GM12878 (cell line): ENCODE data around the gene LSP1. TPM values are rescaled to one million over a fixed set of nuclear protein-coding genes. Genes with fewer than 3 reads are reported as not detected.

Source experiments
- ATAC-seq: fragments of 200-7000 bp; cut with Tn5 transposase; 3 replicates; pipeline ENCODE4 v1.9.1; 2020; ENCODE audit warnings: mild to moderate bottlenecking, moderate library complexity
- BruUV-seq: library from RNA; stranded (reverse); fragments of 400-500 nt; replicated peaks from 2 replicates; lab custom pipeline; 2021; lab: Mats Ljungman, UMichigan
- CTCF ChIA-PET: fragments of 300-600 bp; sonication (Branson Sonifier 250); formaldehyde crosslinking; extraction: SDS; loops from one replicate; lab custom pipeline; 2021; ENCODE audit warnings: inconsistent platforms; lab: Yijun Ruan, JAX
- POLR2A ChIA-PET: fragments of 350-600 bp; formaldehyde crosslinking; extraction: SDS; loops from one replicate; lab custom pipeline; 2021; ENCODE audit warnings: inconsistent platforms; lab: Charles Lee
- RAD21 ChIA-PET: fragments of 300-600 bp; sonication (Branson Sonifier 250); formaldehyde crosslinking; loops from one replicate; lab custom pipeline; 2023; ENCODE audit warnings: antibody characterized with exemption; ENCODE audit not compliant: unreplicated experiment; lab: Charles Lee
- SMC1A ChIA-PET: fragments of 300-600 bp; sonication (Branson Sonifier 250); formaldehyde crosslinking; loops from one replicate; lab custom pipeline; 2023; ENCODE audit not compliant: unreplicated experiment, uncharacterized antibody; lab: Charles Lee
- DNase-seq: peaks from one replicate; pipeline ENCODE4 v3.0.0-alpha.2; 2011; ENCODE audit warnings: low read depth, low spot score
- FAIRE-seq: peaks from 3 replicates; lab custom pipeline; 2011; peaks lifted over from hg19 to GRCh38; lab: Jason Lieb, UNC
- H2AFZ ChIP-seq: 2 replicates; pipeline ENCODE4 v1.6.0; 2011; ENCODE audit warnings: low read depth, low read length, control low read depth; ENCODE audit not compliant: control insufficient read depth
- H3K27ac ChIP-seq: 2 replicates; pipeline ENCODE4 v1.5.1; 2011; ENCODE audit warnings: control low read depth; ENCODE audit not compliant: control insufficient read depth, insufficient read depth
- H3K27me3 ChIP-seq, 2 experiments: replicated peaks in 1 of 2; 2 replicates each; pipeline versions ENCODE4 v1.6.0 to v1.6.1; 2011; ENCODE audit warnings: low read length in 1 of 2; ENCODE audit not compliant: control insufficient read depth in 2 of 2, insufficient read depth in 2 of 2
- H3K36me3 ChIP-seq, 2 experiments: 2 replicates each; pipeline ENCODE4 v1.5.1; 2011; ENCODE audit warnings: low read length in 1 of 2; ENCODE audit not compliant: control insufficient read depth in 2 of 2, insufficient read depth in 2 of 2
- H3K4me1 ChIP-seq: 2 replicates; pipeline ENCODE4 v1.6.1; 2011; ENCODE audit warnings: mild to moderate bottlenecking, low read length, moderate library complexity, mixed read lengths; ENCODE audit not compliant: control insufficient read depth, insufficient read depth
- H3K4me2 ChIP-seq: 2 replicates; pipeline ENCODE4 v1.6.0; 2011; ENCODE audit warnings: control low read depth; ENCODE audit not compliant: control insufficient read depth, insufficient read depth
- H3K4me3 ChIP-seq: fragments of 200-600 bp; sonication (generic); 2 replicates; pipeline ENCODE4 v1.5.1; 2016
- H3K79me2 ChIP-seq: 2 replicates; pipeline ENCODE4 v1.6.0; 2011; ENCODE audit warnings: low read length; ENCODE audit not compliant: control insufficient read depth, insufficient read depth
- H3K9ac ChIP-seq: 2 replicates; pipeline ENCODE4 v1.8.0; 2011; ENCODE audit warnings: low read length, control low read depth, mixed read lengths; ENCODE audit not compliant: control insufficient read depth, insufficient read depth
- H3K9me3 ChIP-seq: replicated peaks from 3 replicates; pipeline ENCODE4 v1.5.1; 2011; ENCODE audit warnings: mild to moderate bottlenecking, low read length; ENCODE audit not compliant: control insufficient read depth, insufficient read depth
- H4K20me1 ChIP-seq: 2 replicates; pipeline ENCODE4 v1.6.0; 2011; ENCODE audit not compliant: control insufficient read depth, insufficient read depth
- JUND ChIP-seq: IDR thresholded peaks from 2 replicates; pipeline ENCODE4 v1.6.1; 2012; ENCODE audit warnings: low read depth, mild to moderate bottlenecking, low read length, improper control_type of control experiment, moderate library complexity
- LARP7 ChIP-seq: fragments of 450-650 bp; IDR thresholded peaks from 2 replicates; pipeline ENCODE4 v1.6.1; 2017; ENCODE audit warnings: mild to moderate bottlenecking
- PAX8 ChIP-seq: fragments of 450-650 bp; IDR thresholded peaks from 2 replicates; pipeline ENCODE4 v1.6.1; 2017; ENCODE audit warnings: mild to moderate bottlenecking, moderate library complexity
- POLR2A ChIP-seq: IDR thresholded peaks from 2 replicates; pipeline ENCODE4 v1.6.1; 2011; ENCODE audit warnings: low read depth, mild to moderate bottlenecking, low read length
- POLR2AphosphoS5 ChIP-seq: IDR thresholded peaks from 2 replicates; pipeline ENCODE4 v1.6.1; 2011; ENCODE audit warnings: mild to moderate bottlenecking, low read length, inconsistent platforms
- RUNX3 ChIP-seq: IDR thresholded peaks from 2 replicates; pipeline ENCODE4 v1.6.1; 2012; ENCODE audit warnings: low read length, inconsistent platforms
- SUZ12 ChIP-seq: fragments of 200-600 bp; sonication (generic); IDR thresholded peaks from one replicate; pipeline ENCODE4 v1.6.1; 2018; ENCODE audit warnings: antibody characterized with exemption, mild to moderate bottlenecking; ENCODE audit not compliant: unreplicated experiment
- whole genome bisulfite sequencing: methylation state at CpG from one replicate; pipeline ENCODE4 v1.1.6; 2016; ENCODE audit warnings: low lambda C conversion rate; ENCODE audit not compliant: insufficient replicate concordance, insufficient coverage; ENCODE audit errors: missing lambda C conversion rate; 5-methylcytosine and 5-hydroxymethylcytosine counted together
- in situ Hi-C: fragments of 300-500 bp; cut with MboI; formaldehyde crosslinking; loops from 9 replicates; pipeline ENCODE4 v1.14.3; 2018; ENCODE audit warnings: mixed read lengths
- intact Hi-C: fragments of 100-400 bp; cut with micrococcal nuclease; formaldehyde crosslinking; loops from one replicate; pipeline ENCODE4 v1.14.2; 2022; ENCODE audit not compliant: unreplicated experiment
- polyA plus RNA-seq, 11 experiments: library from polyadenylated mRNA; depleted of rRNA in 4 of 11; unstranded in 6 of 11; stranded (reverse) in 5 of 11; fragments of >200 nt; fragmentation: Nextera tagmentation in 4 of 11; fragmentation: Illumina TruSeq in 1 of 11; extraction: Ambion mirVana in 4 of 11; extraction: Trizol in 1 of 11; gene quantifications; 1 replicate in 1 of 11; 2 replicates in 10 of 11; pipeline versions ENCODE4 v1.2.1 to v1.2.3, GENCODE V29; 2011 to 2016; ENCODE audit warnings: inconsistent platforms in 2 of 11, missing spikeins in 2 of 11, low read depth in 1 of 11
- total RNA-seq, 4 experiments: library from RNA; depleted of rRNA in 3 of 4; stranded (reverse); fragments of >200 nt in 3 of 4; fragmentation: Illumina TruSeq in 1 of 4; extraction: Trizol in 1 of 4; gene quantifications; 2 replicates each; pipeline versions ENCODE4 v1.2.1 to v1.2.3, GENCODE V29; 2013 to 2021
- TF ChIP-seq, protein P1 (sequence below): IDR thresholded peaks from 2 replicates; pipeline ENCODE4 v1.6.1; 2011; ENCODE audit warnings: low read depth, low read length, improper control_type of control experiment, borderline replicate concordance

The LSP1 gene
- total and polyA plus RNA-seq, 10 of the 15 experiments (the other 5 are each of a cell fraction or from before 2014, with no cell fraction given) = 19.2 to 488 (median 369) TPM

DNA sequence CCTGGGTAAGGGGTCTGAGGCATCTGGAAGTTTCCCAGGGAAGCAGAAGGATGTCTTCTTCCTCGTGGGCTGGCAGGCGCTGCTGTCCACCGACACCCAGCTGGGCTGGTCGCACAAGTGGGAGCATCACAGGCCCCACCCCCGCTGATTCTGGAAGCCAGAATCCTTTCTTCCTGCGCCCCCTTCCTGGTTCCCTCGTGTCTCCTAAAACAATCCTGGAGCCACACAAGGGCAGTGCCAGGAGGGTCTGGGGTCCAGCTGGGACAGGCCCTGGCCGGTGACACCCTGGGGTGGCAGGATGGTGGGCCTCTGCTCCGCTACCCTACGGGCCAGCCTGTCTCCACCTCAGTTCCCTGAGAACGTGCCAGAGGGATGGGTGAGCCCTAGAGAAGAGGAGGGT, 4.2 kb downstream of the LSP1 start:
- Histone ChIP-seq H3K27me3 (no peaks in the 10 kb centered on the region), H3K4me2 (peak overlapping the region; percentile 100; the same call in 1 of the 2 replicates), H3K4me3 (no peak overlapping the region), H3K36me3 (peaks cover 1 to 3% of the 10 kb centered on the region in 2 experiments; a peak in 3 of 4 replicates), H2AFZ (no peak overlapping the region), H3K9ac (no peak overlapping the region), H3K79me2 (peaks cover 92% of the 10 kb centered on the region), H3K4me1 (peaks cover 33% of the 10 kb centered on the region), H3K9me3 (no peaks in the 10 kb centered on the region), H4K20me1 (peaks cover 18% of the 10 kb centered on the region; the same call in 1 of the 2 replicates), H3K27ac (0 out of 2 replicates have a peak overlapping the region, but pooled peaks have one; percentile 99)
- peak; percentile 18; the same call in 1 of the 2 replicates for TF ChIP-seq POLR2AphosphoS5
- no peak for TF ChIP-seq PAX8
- TF ChIP-seq SUZ12 = no peak
- peak; percentile 44; the same call in 1 of the 2 replicates for TF ChIP-seq POLR2A
- TF ChIP-seq, protein P1, sequence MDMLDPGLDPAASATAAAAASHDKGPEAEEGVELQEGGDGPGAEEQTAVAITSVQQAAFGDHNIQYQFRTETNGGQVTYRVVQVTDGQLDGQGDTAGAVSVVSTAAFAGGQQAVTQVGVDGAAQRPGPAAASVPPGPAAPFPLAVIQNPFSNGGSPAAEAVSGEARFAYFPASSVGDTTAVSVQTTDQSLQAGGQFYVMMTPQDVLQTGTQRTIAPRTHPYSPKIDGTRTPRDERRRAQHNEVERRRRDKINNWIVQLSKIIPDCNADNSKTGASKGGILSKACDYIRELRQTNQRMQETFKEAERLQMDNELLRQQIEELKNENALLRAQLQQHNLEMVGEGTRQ = no peak
- TF ChIP-seq LARP7 = no peak
- TF ChIP-seq RUNX3 = no peak
- ChIA-PET CTCF (interaction anchor here (0.6 kb wide), 1 partner anchor 294 kb away, joined by 3 read pairs; no protein-coding TSS in a partner anchor), POLR2A (no interaction called here), SMC1A (no interaction called here), RAD21 (no interaction called here)
- in situ Hi-C loops = loop anchor here (10.0 kb wide), 1 partner anchor 1012 kb away; the partner anchor contains the start of genes POLR2L and TSPAN4
- ATAC-seq (no peak), FAIRE-seq (no peak), DNase-seq (no peak)
- intact Hi-C loops = no loop called here
- 97% methylated on average over 11 of the region's 11 CpGs for WGBS
- BruUV-seq = no TSS peak

DNA sequence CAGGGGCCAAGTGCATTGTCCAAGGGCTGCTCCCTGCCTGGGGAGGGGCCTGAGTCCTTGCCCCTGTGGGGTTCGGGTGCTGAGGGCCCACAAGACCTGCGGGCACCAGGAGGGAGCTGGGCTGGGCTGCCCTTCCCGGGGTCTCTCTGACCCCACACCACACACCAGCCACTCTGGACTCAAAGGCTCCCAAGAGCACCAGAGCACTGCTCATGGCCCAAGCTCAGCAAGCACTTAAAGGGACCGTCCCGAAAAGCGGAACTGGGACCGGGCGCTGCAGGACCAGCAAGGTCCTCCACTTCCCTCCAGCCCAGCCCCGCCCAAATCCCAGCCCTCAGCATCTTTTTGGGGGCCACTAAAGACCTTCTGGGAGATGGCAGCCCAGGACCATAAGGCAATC, 5.3 kb downstream of the LSP1 start:
- H3K27ac ChIP-seq = no peak overlapping the region
- ChIA-PET CTCF (interaction anchor here (0.8 kb wide), 1 partner anchor 58 kb away, joined by 3 read pairs; no protein-coding TSS in a partner anchor), RAD21 (no interaction called here), POLR2A (no interaction called here), SMC1A (no interaction called here)
- intact Hi-C loops = no loop called here
- H3K27me3 ChIP-seq = no peaks in the 10 kb centered on the region
- H3K4me3 ChIP-seq = no peak overlapping the region
- FAIRE-seq = no peak
- no peak overlapping the region for H3K9ac ChIP-seq
- H3K79me2 ChIP-seq = peaks cover 92% of the 10 kb centered on the region
- H3K9me3 ChIP-seq = no peaks in the 10 kb centered on the region
- no peak overlapping the region for H2AFZ ChIP-seq
- in situ Hi-C loops = loop anchor here (10.0 kb wide), 1 partner anchor 1013 kb away; the partner anchor contains the start of genes POLR2L and TSPAN4
- peaks cover 26% of the 10 kb centered on the region for H4K20me1 ChIP-seq
- peaks cover 4% of the 10 kb centered on the region in 2 experiments; a peak in 3 of 4 replicates for H3K36me3 ChIP-seq
- BruUV-seq = no TSS peak
- no peak for TF ChIP-seq JUND
- no peak for DNase-seq
- no peak for ATAC-seq
- H3K4me2 ChIP-seq = no peak overlapping the region
- peaks cover 26% of the 10 kb centered on the region for H3K4me1 ChIP-seq
- WGBS = 98% methylated on average over 9 of the region's 9 CpGs
